GM18907 (cell line): ENCODE measurements around the gene AIG1.
"Not testable (repeated sequence)": the region's sequence is repeated elsewhere in the genome, so short reads cannot be mapped to it uniquely, and the experiment has no call there.

Experiments used
- ATAC-seq: cut with Tn5 transposase; IDR thresholded peaks from one replicate; pipeline ENCODE4 v1.9.1; 2021; ENCODE audit warnings: mild to moderate bottlenecking, moderate library complexity; ENCODE audit not compliant: unreplicated experiment

Gene AIG1

GRCh38 chr6:143160439-143161220 is 99.9 kb downstream of the AIG1 start:
- no peak for ATAC-seq

GRCh38 chr6:143163621-143164020 is 102.9 kb downstream of the AIG1 start:
- ATAC-seq = no peak

- no peak for ATAC-seq
These were observed 103.9 kb downstream of the AIG1 start for GRCh38 chr6:143164565-143165105.

GRCh38 chr6:143165315-143165855 is 104.7 kb downstream of the AIG1 start:
- no peak for ATAC-seq

GRCh38 chr6:143166247-143166695 is 105.6 kb downstream of the AIG1 start:
- ATAC-seq = no peak

GRCh38 chr6:143167224-143167623 is 106.5 kb downstream of the AIG1 start:
- no peak for ATAC-seq

- ATAC-seq = not testable (repeated sequence)
These were observed 107.7 kb downstream of the AIG1 start for GRCh38 chr6:143168396-143168816.

GRCh38 chr6:143169440-143169839 is 108.8 kb downstream of the AIG1 start:
- ATAC-seq = no peak

- ATAC-seq = no peak
These were observed 113.8 kb downstream of the AIG1 start for GRCh38 chr6:143174516-143174915.

GRCh38 chr6:143174951-143175350 is 114.3 kb downstream of the AIG1 start:
- no peak for ATAC-seq

GRCh38 chr6:143176090-143177021 is 115.7 kb downstream of the AIG1 start:
- no peak for ATAC-seq

GRCh38 chr6:143177706-143178105 is 117.0 kb downstream of the AIG1 start:
- ATAC-seq = no peak

GRCh38 chr6:143179096-143179495 is 118.4 kb downstream of the AIG1 start:
- no peak for ATAC-seq

- no peak for ATAC-seq
These were observed 119.4 kb downstream of the AIG1 start for GRCh38 chr6:143179901-143180612.

- ATAC-seq = no peak
These were observed 120.1 kb downstream of the AIG1 start for GRCh38 chr6:143180826-143181225.

GRCh38 chr6:143183666-143184065 is 123.0 kb downstream of the AIG1 start:
- ATAC-seq = no peak

- no peak for ATAC-seq
These were observed 124.6 kb downstream of the AIG1 start for GRCh38 chr6:143185288-143185687.

GRCh38 chr6:143187238-143187923 is 126.7 kb downstream of the AIG1 start:
- no peak for ATAC-seq

GRCh38 chr6:143188292-143188691 is 127.6 kb downstream of the AIG1 start:
- no peak for ATAC-seq

- no peak for ATAC-seq
These were observed 130.7 kb downstream of the AIG1 start for GRCh38 chr6:143191361-143191760.
